Ascending aorta (tissue), 2 donors: Measurements from ENCODE around the gene PPP1R37. TPM values are rescaled to one million over a fixed set of nuclear protein-coding genes. Genes with fewer than 3 reads are reported as not detected.

ENCODE experiments used
- DNase-seq, 2 donors: peaks; one replicate each; pipeline ENCODE4 v3.0.0-alpha.2; 2019; ENCODE audit warnings: low spot score in 2 of 2
- H3K27ac ChIP-seq, 2 donors: fragments of 200-600 bp; sonication (generic); one replicate each; pipeline ENCODE4 v1.5.1; 2016 to 2017; ENCODE audit warnings: mild to moderate bottlenecking in 1 of 2
- H3K27me3 ChIP-seq: fragments of 200-600 bp; sonication (generic); one replicate; pipeline ENCODE4 v1.5.1; 2017
- H3K36me3 ChIP-seq, 2 donors: fragments of 200-600 bp; sonication (generic); one replicate each; pipeline ENCODE4 v1.5.1; 2016
- H3K4me1 ChIP-seq, 2 donors: fragments of 200-600 bp; sonication (generic); one replicate each; pipeline ENCODE4 v1.5.1; 2016 to 2017; ENCODE audit warnings: mild to moderate bottlenecking in 1 of 2
- H3K4me3 ChIP-seq, 2 donors: fragments of 200-600 bp; sonication (generic); one replicate each; pipeline ENCODE4 v1.5.1; 2016 to 2017; ENCODE audit warnings: mild to moderate bottlenecking in 1 of 2
- H3K9me3 ChIP-seq, 2 donors: fragments of 200-600 bp; sonication (generic); one replicate each; pipeline ENCODE4 v1.5.1; 2016
- CTCF ChIP-seq, 3 experiments: fragments of 200-600 bp in 2 of 3; fragments of 450-650 bp in 1 of 3; sonication (generic) in 2 of 3; IDR thresholded peaks; one replicate each; pipeline ENCODE4 v1.5.1; 2016 to 2019; ENCODE audit warnings: antibody characterized with exemption in 3 of 3, mild to moderate bottlenecking in 1 of 3, moderate library complexity in 1 of 3
- intact Hi-C: fragments of 100-400 bp; cut with DNase I; formaldehyde crosslinking; loops from one replicate; pipeline ENCODE4 v1.15.1; 2023
- total RNA-seq: library from RNA; depleted of rRNA; stranded (reverse); fragments of >200 nt; gene quantifications from one replicate; pipeline ENCODE4 v1.1.0, GENCODE V29; 2016

Gene PPP1R37
- total RNA-seq, 1 donor from 2014 or later: 17.6 TPM

GRCh38 chr19:45178262-45179071, 85.5 kb downstream of the PPP1R37 start, which contains the start of gene BLOC1S3:
BLOC1S3 (plus strand) TSS chr19:45178784; CDS start chr19:45179297, 513 bp downstream.
- H3K27me3 ChIP-seq: no peaks in the 10 kb centered on the region
- intact Hi-C loops: loop anchor here (1.0 to 5.0 kb wide), 7 partner anchors 72 to 331 kb away; partner anchors contain the start of genes CLPTM1, ERCC2, MARK4 and NECTIN2

GRCh38 chr19:45179072-45179891, 86.3 kb downstream of the PPP1R37 start:
- DNase-seq: no peak
- Histone ChIP-seq H3K36me3 (peaks cover 3 to 16% of the 10 kb centered on the region in 2 donors), H3K4me3 (peak overlapping the region; percentile 58 to 84), H3K4me1 (peaks cover 3 to 24% of the 10 kb centered on the region in 2 donors), H3K27me3 (no peaks in the 10 kb centered on the region), H3K27ac (peak overlapping the region; percentile 73 to 88), H3K9me3 (no peaks in the 10 kb centered on the region)
- intact Hi-C loops: loop anchor here (2.0 to 5.0 kb wide), 4 partner anchors 72 to 332 kb away; partner anchors contain the start of genes CLPTM1, MARK4 and NECTIN2
- TF ChIP-seq CTCF (IDR thresholded peaks at IDR 0.05): no peak

More at GRCh38 chr19:45178262-45179071, 85.5 kb downstream of the PPP1R37 start, which contains the start of gene BLOC1S3:
- peak in 2 of 3 experiments; percentile 11 to 34 for TF ChIP-seq CTCF (IDR thresholded peaks at IDR 0.05)
- Histone ChIP-seq H3K4me3 (peak within 1 kb of the TSS; percentile 84 to 91), H3K36me3 (peaks cover 3 to 16% of the 10 kb centered on the region in 2 donors), H3K9me3 (no peaks in the 10 kb centered on the region), H3K4me1 (peaks cover 3 to 24% of the 10 kb centered on the region in 2 donors), H3K27ac (peak within 1 kb of the TSS; percentile 96 to 99)
- DNase-seq: peak; percentile 100

- Histone ChIP-seq H3K9me3 (no peaks in the 10 kb centered on the region), H3K27me3 (no peaks in the 10 kb centered on the region), H3K36me3 (peaks cover 3 to 16% of the 10 kb centered on the region in 2 donors), H3K27ac (peak overlapping the region; percentile 73 to 88), H3K4me3 (peak overlapping the region; percentile 58 to 84), H3K4me1 (peaks cover 3 to 24% of the 10 kb centered on the region in 2 donors)
- no peak for DNase-seq
- no peak for TF ChIP-seq CTCF (IDR thresholded peaks at IDR 0.05)
- intact Hi-C loops: loop anchor here (2.0 to 5.0 kb wide), 4 partner anchors 71 to 333 kb away; partner anchors contain the start of genes CLPTM1, MARK4 and NECTIN2
These were observed 87.0 kb downstream of the PPP1R37 start for GRCh38 chr19:45179892-45180370.

GRCh38 chr19:45180936-45181335, 88.0 kb downstream of the PPP1R37 start:
- intact Hi-C loops: no loop called here
- Histone ChIP-seq H3K9me3 (no peaks in the 10 kb centered on the region), H3K4me1 (peaks cover 3 to 24% of the 10 kb centered on the region in 2 donors), H3K36me3 (peaks cover 3 to 16% of the 10 kb centered on the region in 2 donors), H3K27ac (no peak overlapping the region), H3K4me3 (no peak overlapping the region), H3K27me3 (no peaks in the 10 kb centered on the region)
- DNase-seq: no peak
- TF ChIP-seq CTCF (IDR thresholded peaks at IDR 0.05): no peak

- TF ChIP-seq CTCF (IDR thresholded peaks at IDR 0.05): no peak
- intact Hi-C loops: no loop called here
- Histone ChIP-seq H3K4me3 (no peak overlapping the region), H3K36me3 (peaks cover 3 to 16% of the 10 kb centered on the region in 2 donors), H3K4me1 (peaks cover 3 to 18% of the 10 kb centered on the region in 2 donors), H3K27me3 (no peaks in the 10 kb centered on the region), H3K27ac (no peak overlapping the region), H3K9me3 (no peaks in the 10 kb centered on the region)
- DNase-seq: no peak
These were observed 89.8 kb downstream of the PPP1R37 start for GRCh38 chr19:45182758-45183157.
